ENCODE measurements around the gene CYTH3.
"Not testable (repeated sequence)": the region's sequence is repeated elsewhere in the genome, so short reads cannot be mapped to it uniquely, and the experiment has no call there.

CYTH3 gene, protein sequence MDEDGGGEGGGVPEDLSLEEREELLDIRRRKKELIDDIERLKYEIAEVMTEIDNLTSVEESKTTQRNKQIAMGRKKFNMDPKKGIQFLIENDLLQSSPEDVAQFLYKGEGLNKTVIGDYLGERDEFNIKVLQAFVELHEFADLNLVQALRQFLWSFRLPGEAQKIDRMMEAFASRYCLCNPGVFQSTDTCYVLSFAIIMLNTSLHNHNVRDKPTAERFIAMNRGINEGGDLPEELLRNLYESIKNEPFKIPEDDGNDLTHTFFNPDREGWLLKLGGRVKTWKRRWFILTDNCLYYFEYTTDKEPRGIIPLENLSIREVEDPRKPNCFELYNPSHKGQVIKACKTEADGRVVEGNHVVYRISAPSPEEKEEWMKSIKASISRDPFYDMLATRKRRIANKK

DNA sequence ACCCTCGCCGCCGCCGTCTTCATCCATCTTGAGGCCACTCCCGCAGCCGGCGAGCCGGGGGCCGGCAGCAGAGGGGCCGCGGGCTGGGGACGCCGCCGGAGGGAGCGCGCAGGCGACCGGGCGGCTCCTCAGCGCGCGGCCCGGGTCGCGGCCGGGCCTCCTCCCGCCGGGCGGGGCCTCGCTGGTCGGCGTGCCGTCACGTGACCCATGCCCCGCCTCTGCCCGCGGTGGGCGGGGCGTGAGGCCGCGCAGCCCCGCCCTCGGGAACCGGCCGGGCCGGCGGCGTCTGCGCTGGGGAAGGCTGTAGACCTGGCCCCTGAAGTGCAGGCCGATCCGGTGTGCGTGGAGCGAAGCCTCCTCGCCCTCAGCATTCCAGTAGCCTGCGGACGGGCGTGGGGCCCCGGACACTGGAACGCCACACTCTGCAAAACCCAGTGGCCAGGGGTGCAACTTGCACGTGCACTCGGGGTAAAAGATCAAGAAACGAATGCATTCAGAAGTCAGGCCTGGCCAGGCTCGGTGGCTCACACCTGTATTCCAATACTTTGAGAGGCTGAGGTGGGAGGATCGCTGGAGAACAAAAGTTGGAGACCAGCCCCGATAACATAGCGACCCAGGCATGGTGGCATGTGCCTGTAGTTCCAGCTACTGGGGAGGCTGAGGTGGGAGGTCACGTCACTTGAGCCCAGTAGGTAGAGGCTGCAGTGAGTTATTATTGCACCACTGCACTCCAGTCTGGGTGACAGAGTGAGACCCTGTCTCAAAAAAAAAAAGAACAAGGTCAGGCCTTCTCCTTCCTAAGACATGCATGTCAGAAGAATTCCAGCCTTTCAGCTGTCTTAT is at the start of gene CYTH3:
CYTH3 (minus strand) TSS at position 144 of the 843 bp plus-strand sequence; CDS start at position 27, 117 bp downstream.
- peak; percentile 75 for DNase-seq (ENCODE audit: low spot score)

DNA sequence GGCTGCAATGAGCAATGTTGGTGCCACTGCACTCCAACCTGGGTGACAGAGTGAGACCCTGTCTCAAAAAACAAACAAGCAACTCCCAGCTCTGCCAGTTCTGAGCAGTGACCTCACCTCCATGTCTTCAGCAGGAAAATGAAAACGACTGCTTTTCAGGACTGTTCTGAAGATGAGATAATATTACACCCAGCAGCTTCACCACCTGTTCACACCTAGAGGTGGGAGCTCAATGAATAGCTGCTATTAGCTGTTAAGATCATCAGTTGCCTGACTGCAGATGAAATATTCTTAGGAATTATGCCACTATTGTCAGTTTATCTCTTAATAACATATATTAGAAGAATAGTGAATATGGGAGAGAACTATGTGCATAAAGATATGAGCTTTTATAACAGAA is 48.4 kb upstream of the CYTH3 start:
- no peak for DNase-seq (ENCODE audit: low spot score)

DNA sequence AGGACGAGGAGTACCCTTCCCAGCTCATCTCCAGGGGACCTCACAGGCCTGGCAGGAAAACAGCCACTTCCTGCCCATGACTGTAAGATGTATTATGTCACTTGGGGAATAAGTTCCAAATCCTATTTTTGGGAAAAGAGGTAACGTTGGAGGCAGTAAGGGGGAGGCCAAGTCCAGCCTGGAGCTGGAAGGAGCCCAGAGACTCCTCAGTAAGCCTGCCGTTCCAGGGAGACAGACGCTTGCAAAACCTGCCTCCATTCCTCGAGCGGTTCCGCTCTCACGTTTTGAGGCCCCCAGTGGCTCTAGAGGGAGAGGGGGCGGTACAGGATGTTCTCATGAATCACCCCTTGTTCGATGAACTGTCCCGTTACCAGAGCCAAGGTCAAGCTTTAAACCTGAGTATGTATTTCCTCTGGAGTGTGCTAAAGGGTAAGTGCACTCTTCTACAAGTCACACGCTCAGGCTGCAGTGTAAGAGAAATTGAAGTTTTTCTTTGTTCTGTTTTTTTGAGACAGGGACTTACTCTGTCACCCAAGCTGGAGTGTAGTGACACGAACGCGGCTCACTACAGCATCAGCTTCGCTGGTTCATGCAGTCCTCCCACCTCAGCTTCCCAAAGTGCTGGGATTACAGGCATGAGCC is 45.5 kb upstream of the CYTH3 start:
- DNase-seq (ENCODE audit: low spot score) = no peak

DNA sequence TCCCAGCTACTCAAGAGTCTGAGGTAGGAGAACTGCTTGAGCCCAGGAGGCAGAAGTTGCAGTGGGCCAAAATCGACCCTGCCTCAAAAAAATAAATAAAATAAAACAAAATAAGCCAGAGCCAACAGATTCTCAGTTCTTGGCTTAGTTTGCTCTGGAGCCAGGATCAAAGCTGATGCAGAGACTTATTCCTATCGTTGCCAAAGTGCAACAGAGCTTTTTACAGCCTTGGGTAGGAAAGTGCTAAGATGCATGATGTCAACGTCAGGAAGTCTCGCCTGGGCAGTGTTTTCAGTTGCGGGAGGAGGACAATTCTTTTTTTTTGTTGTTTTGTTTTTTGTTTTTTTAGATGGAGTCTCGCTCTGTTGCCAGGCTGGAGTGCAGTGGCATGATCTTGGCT is 43.8 kb upstream of the CYTH3 start:
- DNase-seq (ENCODE audit: low spot score) = no peak

DNA sequence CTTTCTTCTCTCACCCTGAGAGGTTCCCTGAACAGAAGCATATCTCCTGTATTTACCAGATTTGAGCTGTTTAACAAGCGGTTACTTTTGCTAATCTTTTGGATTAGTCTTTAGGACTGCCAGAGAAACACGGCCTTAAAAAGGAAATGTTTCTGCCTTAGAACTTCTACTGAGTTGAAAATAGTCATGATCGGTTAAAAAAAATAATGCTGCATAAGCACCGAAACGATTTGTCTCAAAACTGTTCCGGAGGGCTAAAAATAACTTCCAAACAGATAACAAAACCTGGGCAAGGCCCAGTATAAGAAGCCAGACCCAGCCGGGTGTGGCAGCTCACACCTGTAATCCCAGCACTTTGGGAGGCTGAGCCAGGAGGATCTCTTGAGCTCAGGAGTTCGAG is 43.3 kb upstream of the CYTH3 start:
- no peak for DNase-seq (ENCODE audit: low spot score)

DNA sequence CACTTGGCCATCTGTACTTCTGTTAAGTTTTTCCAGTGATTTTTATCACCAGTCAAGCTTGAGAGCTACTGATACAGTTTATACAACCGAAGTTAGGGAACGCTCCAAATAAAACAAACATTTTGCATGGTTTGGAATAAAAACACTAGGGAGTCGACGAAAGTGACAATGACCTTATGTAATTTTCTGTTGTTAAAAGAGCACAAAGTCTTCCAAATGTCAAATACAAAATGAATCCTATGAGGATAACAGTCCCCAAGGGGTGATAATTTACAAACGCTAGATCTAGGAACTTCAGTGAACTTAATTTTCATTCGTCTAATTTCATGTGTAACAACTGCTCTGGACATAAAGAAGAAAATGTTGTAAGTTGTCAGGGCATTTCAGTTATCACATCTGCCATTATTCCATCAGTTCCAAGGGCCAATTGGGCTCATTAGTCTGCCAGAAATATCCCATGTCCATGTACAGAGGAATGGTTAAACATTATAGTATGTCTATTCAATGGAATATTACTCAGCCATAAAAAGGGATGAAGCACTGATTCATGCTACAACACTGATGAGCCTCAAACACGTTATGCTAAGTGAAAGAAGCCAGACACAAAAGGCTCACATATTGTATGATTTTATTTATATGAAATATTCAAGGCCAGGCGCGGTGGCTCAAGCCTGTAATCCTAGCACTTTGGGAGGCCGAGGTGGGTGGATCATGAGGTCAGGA is 38.0 kb upstream of the CYTH3 start:
- no peak for DNase-seq (ENCODE audit: low spot score)

DNA sequence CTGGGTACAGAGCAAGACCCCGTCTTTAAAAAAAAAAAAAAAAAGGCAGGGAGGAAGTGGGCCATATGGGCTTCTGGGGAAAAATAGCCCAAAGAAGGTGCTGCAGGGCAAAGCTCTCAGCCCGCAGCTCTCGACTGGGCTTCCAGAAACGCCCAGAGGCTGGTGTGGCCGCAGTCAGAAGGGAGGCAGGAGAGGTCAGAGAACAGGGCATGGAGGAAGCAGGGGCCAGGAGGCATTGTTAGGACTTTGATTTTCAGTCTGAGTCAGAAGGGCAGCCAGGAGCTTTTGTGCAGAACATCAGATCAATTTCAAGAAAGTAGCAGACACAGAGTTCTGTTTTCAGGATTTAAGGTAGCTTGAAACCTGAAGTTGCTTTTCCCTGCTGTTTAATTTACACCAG is 35.3 kb upstream of the CYTH3 start:
- DNase-seq (ENCODE audit: low spot score) = no peak

DNA sequence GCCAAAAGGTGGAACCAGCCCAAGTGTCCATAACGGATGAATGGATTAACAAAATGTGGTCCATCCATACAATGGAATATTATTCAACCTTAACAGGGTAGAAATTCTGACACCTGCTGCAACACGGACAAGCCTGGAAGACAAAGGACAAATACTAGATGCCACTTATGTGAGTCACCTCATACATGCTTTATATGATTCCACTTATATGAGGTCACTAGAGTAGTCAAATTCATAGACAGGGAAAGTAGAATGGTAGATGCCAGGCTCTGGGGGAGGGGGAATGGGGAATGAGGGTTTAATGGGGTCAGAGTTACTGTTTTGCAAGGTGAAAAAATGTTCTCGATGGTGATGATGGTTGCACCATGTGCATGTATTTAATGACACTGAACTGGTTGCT is 34.0 kb upstream of the CYTH3 start:
- DNase-seq (ENCODE audit: low spot score) = no peak

DNA sequence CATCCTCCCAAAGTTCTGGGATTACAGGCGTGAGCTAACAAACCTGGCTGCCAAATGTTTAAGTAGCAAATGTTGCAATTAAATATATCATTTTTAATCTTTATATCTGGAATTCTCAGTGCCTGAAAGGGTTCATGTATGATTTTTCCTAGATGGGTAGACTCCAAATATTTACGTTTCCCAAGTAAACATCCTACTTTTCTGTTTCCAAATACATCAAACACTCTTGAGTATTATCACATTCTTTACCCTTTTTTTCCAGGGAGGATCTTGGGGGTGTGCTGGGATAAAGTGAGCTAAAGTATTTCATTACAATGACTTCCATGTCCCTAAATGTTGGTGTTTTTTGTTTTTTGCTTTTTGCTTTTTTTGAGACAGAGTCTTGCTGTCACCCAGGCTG is 32.9 kb upstream of the CYTH3 start:
- no peak for DNase-seq (ENCODE audit: low spot score)

DNA sequence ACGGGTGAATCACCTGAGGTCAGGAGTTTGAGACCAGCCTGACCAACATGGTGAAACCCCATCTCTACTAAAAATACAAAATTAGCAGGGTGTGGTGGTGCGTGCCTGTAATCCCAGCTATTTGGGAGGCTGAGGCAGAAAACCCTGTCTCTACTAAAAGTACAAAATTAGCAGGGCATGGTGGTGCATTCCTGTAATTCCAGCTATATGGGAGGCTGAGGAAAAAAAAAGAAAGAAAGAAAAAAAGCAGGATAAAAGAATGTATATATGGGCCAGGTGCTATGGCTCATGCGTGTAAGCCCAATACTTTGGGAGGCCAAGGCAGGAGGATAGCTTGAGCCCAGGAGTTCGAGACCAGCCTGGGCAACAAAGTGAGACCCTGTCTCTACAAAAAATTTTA is 29.0 kb upstream of the CYTH3 start:
- not testable (repeated sequence) for DNase-seq (ENCODE audit: low spot score)

DNA sequence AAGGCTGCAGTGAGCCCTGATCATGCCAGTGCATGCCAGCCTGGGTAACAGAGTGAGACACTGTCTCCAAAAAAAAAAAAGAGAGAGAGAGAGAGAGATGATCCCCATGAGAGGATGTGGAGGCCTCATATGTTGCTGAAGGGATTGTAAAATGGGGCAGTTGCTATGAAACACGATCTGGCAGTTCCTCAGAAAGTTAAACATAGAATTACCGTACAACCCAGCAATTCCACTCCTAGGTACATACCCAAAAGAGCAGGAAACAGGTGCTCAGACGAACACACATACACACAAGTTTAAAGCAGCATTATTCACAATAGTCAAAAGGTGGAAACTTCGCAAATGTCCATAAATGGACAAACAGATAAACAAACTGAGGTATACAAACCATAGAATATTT is 27.4 kb upstream of the CYTH3 start:
- no peak for DNase-seq (ENCODE audit: low spot score)

DNA sequence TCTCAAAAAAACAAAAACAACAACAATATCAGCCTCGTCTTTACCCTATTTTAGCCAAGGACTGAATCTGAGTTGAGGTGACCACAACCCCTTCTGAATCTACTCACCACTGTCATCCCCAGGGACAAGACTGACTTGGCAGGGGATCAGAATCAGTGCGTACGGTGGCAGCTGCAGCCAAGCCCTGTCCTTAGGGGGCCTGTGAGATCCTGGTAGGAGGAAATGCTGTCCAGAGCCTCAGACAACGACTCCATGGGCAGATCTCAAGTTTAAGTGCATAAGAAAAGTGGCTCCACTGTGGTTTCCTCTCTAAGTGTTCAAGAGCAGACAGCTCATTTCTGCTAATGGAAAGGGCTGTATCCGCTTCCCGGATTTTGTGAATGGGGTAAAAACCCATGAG is 22.4 kb upstream of the CYTH3 start:
- no peak for DNase-seq (ENCODE audit: low spot score)

DNA sequence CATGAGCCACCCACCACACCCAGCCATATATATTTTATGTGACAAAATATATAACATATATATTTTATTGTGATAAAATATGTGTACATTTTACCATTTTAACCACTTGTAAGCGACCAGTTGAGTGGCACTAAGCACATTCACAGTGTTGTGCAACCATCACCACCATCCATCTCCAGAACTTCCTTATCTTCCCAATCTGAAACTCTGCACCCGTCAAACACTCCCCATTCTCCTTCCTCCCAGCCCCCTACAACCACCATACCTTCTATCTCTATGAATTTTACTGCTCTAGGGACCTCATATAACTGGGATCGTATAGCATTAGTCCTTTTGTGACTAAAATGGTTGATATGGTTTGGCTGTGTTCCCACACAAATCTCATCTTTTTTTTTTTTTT is 20.8 kb upstream of the CYTH3 start:
- no peak for DNase-seq (ENCODE audit: low spot score)

DNA sequence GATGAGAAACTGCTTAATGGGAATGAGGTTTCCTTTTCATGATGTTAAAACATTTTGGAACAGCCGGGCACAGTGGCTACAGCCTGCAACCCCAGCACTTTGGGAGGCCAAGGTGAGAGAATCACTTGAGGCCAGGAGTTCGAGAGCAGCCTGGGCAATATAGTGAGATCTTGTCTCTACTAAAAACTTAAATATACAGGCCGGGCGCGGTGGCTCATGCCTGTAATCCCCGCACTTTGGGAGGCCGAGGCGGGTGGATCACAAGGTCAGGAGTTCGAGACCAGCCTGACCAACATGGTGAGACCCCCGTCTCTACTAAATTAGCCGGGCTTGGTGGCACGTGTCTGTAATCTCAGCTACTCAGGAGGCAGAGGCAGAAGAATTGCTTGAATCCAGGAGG is 19.5 kb upstream of the CYTH3 start:
- not testable (repeated sequence) for DNase-seq (ENCODE audit: low spot score)

DNA sequence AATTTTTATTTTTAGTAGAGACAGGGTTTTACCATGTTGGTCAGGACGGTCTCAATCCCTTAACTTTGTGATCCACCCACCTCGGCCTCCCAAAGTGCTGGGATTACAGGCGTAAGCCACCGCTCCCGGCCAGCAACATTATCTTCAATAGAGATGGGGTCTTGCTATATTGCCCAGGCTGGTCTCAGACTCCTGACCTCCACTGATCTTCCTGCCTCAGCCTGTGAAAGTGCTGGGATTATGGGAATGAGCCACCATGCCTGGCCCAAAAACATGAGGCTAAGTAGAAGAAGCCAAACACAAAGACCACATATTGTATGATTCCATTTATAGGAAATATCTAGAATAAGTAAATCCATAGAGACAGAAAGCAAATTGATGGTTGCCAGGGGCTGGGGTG is 19.1 kb upstream of the CYTH3 start:
- DNase-seq (ENCODE audit: low spot score) = no peak

DNA sequence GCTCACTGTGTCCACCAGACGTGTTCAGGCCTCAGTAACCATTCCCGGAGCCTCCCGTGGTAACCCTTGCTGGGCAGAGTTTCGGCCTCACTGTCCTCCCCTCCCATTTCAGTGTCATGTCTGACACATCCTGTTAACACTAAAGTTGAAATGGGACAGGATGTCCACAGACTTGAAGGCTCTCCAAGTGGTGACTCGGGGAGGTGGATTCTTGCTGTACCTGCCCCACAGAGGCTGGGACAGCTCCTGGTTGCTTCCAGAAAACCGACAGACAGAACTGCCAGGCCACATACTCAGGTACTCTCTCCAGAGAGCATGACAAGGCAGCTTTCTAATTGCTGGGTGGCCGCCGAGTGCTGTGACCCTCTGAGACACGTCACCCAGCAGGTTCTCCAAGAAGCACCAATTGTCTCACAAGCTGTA is 17.9 kb upstream of the CYTH3 start:
- no peak for DNase-seq (ENCODE audit: low spot score)

DNA sequence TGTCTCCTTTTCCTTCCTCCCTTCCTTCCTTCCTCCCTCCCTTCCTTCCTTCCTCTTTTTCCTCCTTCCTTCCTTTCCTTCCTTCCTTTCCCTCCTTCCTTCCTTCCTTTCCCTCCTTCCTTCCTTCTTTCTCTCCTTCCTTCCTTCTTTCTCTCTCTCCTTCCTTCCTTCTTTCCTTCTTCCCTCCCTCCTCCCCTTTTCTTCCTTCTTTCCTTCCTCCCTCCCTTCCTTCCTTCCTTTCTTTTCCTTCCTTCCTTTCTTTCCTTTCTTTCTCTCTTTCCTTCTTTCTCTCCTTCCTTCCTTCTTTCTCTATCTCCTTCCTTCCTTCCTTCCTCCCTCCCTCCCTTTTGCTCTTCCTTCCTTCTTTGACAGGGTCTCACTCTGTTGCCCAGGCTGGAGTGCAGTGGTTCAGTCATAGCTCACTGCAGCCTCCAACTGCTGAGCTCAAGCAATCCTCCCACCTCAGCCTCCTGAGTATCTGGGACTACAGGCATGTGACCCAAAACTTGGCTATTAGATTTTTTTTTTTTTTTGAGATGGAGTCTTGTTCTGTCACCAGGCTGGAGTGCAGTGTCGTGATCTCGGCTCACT is 15.9 kb upstream of the CYTH3 start:
- DNase-seq (ENCODE audit: low spot score) = no peak

DNA sequence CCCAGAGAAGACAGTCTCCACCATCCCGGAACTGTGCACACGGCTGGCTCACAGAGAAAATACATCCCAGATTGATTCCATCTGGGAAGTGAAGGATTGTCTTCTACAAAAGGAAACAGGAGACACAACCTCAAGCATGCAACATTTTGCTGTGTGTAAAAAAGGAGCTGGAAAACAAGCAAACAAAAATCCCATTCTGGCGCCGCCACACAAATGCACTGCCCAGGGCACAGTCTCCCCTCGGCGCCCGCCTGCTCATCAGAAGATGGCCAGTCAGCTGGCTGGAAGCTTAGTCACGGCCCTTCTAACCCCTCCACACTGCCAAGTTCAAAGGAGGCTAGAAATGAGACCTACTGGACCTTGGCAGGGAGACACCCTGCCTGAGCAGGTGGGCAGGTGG is 14.1 kb upstream of the CYTH3 start:
- no peak for DNase-seq (ENCODE audit: low spot score)

DNA sequence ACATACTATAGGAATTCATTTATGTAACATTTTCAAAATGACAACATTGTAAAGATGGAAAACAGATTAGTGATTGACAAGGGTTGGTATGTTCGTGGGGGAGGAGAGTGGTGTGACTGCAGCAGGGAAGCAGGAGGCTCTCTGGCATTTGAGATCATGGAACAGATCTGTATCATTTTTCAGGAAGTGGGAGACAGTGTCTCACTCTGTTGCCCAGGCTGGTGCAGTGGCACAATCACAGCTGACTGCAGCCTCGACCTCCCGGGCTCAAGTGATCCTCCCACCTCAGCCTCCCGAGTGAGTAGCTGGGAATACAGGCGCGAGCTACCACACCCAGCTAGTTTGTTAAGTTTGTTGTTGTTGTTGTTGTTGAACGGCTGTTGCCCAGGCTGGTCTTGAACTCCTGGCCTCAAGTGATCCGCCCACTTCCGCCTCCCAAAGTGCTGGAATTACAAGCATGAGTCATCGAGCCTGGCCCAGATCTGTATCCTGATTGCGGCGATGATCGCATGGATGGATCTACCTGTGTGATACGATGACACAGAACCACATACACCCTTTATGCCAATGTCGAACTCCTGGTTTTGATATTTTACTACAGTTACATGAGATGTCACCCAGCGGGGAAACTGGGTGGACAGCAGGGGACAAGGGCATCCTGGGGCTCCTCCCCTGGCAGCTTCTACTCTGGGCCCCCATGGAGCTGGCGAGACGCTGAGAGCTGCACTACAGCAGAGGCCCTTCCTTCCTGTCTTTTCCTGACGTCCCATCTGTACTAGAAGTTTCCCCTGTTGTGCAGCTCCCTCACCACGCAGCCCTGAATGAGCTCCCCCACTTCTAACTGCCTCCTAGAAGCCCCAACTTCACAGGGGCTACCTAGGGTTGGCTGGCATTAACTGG is 12.3 kb upstream of the CYTH3 start:
- no peak for DNase-seq (ENCODE audit: low spot score)

DNA sequence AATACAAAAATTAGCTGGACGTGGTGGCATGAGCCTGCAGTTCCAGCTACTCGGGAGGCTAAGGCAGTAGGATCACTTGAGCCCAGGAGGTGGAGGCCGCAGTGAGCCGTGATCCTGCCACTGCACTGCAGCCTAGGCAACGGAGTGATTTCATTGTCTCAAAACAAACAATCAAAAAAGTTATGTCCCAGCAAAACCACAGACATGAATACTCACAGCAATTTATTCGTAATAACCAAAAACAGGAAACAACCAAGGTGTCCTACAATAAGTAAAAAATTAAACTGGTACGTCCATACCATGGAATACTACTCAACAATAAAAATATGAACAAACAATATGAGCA is 11.6 kb upstream of the CYTH3 start:
- DNase-seq (ENCODE audit: low spot score) = no peak
